Hypothalamus (tissue), 51 donors: Measurements from ENCODE around the gene CLTC.
A peak's percentile ranks its signal among the peaks of the same experiment; 100 is the strongest.
"Not testable (repeated sequence)": the region's sequence is repeated elsewhere in the genome, so short reads cannot be mapped to it uniquely, and the experiment has no call there.

ENCODE experiments used
- DNase-seq, 51 donors: peaks; one replicate each; lab custom pipeline; 2025; lab: John Stamatoyannopoulos, UW

Gene CLTC

GRCh38 chr17:59619298-59620063, at the start of gene CLTC:
Gene CLTC (plus strand): TSS chr17:59619895. CDS start chr17:59620132, 237 bp downstream.
- DNase-seq: peak; percentile 83 to 99 (median 94)

- no peak for DNase-seq
Measured at GRCh38 chr17:59572301-59572924, 47.3 kb upstream of the CLTC start.

DNA sequence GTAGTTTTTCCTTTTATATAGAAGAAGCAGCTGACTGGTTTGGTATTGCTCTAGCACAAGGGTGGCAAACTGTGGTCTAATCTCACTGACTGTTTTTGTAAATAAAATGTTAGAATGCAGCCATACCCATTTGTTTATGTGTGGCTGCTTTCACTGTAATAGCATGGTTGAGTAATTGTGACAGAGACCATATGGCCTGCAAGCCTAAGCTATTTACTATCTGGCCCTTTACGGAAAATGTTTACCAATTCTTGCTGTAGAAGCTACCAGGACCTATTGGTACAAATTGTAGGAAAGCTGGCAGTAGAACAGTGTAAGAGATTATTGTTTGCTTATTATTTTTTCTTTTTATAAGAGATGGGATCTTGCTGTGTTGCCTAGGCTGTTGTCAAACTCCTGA, 35.5 kb upstream of the CLTC start:
- not testable (repeated sequence) for DNase-seq

DNA sequence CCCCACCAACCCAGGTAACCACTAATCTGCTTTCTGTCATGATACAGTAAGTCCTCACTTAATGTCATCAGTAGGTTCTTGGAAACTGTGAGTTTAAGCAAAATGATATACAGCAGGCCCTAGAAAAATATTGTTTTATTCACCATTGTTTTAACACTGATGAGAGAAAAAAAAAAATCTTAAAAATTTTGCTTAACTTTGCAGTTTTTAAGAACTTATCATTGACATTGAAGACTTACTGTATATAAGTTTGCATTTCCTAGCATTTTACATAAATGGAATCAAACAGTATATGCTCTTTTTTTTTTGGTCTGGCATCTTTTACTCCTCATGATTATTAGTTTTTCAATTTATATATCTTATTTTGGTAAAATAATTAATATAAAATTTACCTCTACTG, 19.5 kb upstream of the CLTC start:
- DNase-seq: no peak

GRCh38 chr17:59601130-59601529, 18.6 kb upstream of the CLTC start:
- DNase-seq: no peak

DNA sequence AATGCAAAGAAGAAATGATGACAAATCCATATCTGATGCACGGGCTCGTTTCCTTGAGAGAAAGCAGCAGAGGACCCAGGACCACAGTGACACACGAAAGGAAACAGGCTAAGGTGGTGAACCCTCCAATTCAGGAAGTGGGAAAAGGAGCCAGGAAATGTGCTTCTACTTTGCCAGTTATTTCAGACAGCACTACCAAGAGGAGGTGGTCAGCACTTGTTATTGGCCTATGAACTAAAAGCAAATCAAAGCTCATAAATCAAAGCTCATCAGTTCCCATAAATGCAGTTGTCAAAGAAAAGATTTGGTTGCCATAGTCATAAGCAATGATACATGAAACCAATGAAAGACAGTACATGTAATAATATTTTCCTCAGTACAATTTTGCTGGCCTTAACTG, 12.6 kb upstream of the CLTC start:
- DNase-seq: no peak

DNA sequence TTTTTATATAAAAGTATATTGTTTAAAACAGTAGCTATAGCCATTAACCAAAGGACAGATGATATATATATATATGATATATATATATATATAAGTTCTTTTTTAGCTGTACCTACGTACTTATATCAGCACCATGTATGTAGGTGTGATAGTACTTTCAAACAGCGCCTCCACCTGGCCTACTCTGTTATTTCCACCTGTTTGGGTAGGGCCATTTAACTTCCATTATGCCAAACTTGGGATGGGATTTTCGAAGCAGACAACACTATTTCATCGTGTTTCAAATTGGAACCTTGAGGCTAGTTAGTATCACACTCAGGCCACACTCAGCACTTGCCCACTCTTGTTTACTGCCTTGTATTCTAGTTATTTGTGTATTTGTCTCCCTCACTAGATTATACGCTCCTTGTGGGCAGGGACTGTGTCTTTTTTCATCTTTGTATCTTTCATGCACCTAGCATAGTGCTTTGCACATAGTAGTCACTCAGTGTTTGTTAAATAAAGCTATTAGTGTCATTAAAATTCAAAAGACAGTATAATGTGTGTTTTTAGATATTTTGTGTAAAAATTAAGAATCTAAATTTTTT, 11.8 kb upstream of the CLTC start:
- no peak for DNase-seq

GRCh38 chr17:59611503-59611902, 8.2 kb upstream of the CLTC start:
- no peak for DNase-seq

DNA sequence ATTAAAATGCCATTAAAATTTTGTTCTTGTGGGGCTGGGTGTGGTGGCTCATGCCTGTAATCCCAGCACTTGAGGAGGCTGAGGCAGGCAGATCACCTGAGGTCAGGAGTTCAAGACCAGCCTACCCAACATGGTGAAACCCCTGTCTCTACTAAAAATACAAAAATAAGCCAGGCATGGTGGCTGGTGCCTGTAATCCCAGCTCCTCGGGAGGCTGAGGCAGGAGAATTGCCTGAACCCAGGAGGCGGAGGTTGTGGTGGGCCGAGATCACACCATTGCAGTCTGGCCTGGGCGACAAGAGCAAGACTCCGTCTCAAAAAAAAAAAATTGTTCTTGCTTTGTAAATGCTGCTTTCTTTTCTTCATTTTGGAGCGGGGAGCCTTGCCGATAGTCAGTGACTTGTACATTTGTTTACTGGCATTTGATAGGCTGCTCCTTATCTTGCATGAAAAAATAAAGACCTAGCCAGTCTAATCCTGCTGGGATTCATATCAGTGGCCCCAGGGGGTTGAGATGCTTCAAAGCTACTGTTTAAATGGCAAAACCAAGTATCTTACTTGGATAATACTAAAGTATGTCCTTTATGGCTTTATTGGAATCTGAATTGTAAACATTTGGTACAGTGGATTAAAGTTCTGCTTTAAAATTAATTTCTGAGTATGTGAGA, 3.3 kb upstream of the CLTC start:
- no peak for DNase-seq

DNA sequence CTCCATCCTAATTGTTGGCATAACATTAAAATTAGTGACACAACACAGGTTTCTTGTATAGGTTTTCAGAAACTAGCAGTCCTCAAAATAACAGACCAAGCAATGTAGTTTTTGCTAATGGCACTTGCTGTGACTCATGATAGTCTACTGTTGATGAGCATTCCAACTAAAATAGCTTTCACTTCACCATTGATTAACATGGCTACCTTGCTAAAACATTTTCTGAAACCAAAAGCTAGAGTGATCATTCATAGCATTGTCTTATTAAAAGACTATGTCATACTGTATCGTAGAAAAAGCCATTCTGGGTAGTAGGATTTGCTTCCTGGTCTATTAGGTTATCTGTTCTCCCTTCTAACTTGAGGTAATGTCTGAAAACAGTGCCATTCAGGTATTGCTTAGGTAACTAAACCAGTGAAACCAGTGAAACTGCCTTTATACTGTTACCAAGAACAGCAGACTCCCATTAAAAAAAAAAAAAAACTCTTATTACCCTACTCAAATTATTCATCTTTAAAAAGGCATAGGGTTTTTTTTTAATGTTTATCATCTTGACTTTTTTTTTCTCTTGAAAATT, 2.5 kb upstream of the CLTC start:
- no peak for DNase-seq

DNA sequence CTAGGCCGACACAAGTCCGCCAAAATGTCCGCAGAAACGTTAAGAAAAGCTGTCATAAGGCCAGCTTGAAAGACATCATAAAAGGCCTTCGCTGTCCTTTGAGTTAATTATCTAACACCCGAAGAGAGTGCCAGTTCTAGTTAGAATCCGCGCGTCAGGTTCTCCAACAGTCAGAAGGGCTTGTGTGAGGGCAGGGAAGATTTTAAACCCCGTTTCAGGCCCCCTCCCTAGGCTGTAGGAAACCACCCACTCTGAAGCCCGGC, 729 bp upstream of the CLTC start:
- DNase-seq: no peak

DNA sequence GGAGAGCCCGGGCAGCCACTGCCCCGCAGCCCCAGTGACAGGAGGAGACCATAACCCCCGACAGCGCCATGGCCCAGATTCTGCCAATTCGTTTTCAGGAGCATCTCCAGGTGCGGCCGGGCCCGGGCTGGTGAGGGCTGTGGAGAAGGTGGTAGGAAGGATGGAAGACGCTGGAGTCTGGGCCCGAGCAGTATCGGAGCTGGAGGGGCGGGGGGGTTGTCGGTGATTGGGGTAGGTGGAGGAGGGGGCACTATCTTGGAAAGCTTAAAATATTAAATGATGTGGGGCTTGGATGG, 317 bp downstream of the CLTC start:
- peak in 2 of 51 donors; percentile 36 to 52 for DNase-seq

DNA sequence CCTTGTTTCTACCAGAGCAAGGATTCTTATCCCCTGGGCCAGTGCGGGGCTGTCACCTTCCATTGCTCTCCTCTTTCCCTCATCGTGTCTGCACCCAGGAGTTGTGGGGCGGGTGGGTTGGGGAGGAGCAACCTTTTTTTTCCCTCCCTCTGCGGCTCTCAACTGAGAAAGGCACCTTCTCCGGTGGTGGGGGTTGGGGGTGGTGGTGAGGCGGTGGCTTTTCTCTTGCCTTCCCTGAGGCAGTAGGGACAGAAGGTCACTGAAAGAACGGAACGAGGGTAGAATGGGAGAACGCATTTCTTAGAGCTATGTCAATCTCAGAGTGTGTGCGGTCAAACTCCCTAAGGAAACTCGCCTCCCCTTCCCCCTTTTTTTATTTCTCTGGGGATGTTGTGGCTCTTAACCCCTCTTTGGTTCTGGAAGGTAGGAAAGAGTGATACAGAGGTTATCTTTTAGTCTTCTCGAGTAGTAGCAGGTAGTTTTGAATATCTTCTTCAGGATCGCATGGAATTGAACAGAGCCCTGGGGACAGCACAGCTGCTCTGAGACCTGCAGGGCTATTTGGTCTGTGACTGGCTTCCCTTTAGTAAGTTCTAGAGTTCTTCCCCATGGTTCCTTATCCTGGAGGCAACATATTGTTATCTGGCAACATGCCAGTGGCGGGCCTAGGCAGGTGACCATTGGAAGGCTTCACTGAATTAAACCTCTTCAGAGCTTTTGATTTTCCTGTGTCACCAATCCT, 994 bp downstream of the CLTC start:
- peak in 30 of 51 donors; percentile 2 to 52 (median 18) for DNase-seq

GRCh38 chr17:59621771-59622170, 2.1 kb downstream of the CLTC start:
- DNase-seq: no peak

GRCh38 chr17:59623151-59623550, 3.5 kb downstream of the CLTC start:
- DNase-seq: no peak

GRCh38 chr17:59626756-59627155, 7.1 kb downstream of the CLTC start:
- no peak for DNase-seq

DNA sequence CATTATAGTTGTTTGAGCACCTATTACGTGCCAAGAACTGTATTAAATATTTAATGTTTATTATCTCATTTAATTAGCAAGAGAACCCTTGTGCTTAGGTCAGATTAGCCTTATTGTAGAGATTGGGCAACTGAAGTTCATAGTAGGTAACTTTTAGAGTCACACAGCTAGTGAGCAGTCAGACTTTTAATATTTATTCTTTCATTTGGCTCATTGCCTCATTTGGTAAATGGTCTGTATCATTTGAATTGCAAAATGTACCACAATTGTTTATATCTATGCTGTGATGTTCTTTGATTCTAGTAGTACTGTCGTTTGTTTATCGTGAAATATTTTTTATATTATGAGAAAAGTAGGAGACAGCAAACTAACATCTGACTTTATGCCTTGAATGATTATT, 7.6 kb downstream of the CLTC start:
- no peak for DNase-seq

DNA sequence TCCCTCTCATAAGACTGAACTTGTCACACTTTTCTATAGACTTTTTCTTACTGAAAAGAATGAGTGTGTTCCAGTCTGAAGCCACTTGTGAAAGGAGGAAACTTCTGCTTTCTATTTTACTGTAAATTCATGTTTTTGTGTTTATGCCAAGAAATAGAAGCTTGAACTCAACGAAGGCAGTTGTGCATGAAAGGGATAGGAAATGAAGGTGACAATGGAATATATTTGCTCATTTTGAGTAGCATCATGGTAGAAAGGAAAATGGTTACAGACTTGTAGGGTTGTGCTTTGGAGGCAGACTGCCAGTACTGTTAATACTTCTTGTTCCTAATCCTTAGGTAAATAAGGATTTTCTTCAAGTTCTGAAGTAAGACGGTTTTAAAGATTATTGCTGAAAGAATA, 8.1 kb downstream of the CLTC start:
- no peak for DNase-seq

DNA sequence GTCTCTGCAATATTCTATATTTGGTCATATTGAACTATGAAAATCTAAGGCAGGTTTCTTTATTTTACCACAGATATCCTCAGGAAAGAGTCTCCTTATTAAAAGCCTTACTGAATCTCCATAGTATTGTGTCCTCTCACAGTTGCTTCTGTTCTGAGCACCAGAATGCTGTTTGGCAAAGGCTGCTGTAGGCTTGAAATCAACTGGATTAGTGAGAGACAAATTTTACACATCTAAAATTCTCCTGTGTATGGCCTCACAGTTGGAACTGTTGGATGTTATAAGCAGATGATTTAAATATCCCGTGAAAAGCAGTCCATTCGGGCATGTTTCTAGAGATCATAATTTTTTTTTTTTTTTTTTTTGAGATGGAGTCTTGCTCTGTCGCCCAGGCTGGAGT, 9.5 kb downstream of the CLTC start:
- DNase-seq: no peak

DNA sequence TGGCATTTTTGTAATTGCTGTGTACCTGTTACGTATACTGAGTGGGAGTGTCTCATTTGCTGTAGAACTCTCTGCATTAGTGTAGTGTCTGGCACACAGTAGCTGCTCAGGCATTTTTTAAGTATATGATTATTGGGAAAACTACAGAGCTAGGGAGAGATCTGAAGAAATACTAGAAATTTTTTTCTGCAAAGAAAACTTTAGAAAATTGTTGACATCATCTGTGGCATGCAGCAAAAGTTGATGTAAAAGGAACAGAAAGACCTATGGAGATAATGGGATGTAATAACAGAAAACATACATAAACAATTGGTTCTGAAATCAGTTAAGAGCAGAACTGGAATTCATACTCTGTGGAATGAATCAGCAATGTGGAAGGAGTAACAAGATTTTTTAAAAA, 11.6 kb downstream of the CLTC start:
- DNase-seq: no peak

GRCh38 chr17:59632398-59632797, 12.7 kb downstream of the CLTC start:
- no peak for DNase-seq
